GM12878 (cell line): ENCODE results near the gene CSF1.

Source experiments
- BRCA1 ChIP-seq: IDR thresholded peaks from 2 replicates; pipeline ENCODE4 v1.6.1; 2011; ENCODE audit warnings: low read depth, low read length, improper control_type of control experiment
- POLR2A ChIP-seq: IDR thresholded peaks from 2 replicates; pipeline ENCODE4 v1.6.1; 2011; ENCODE audit warnings: low read depth, mild to moderate bottlenecking, low read length
- POLR2AphosphoS5 ChIP-seq: IDR thresholded peaks from 2 replicates; pipeline ENCODE4 v1.6.1; 2011; ENCODE audit warnings: mild to moderate bottlenecking, low read length, inconsistent platforms
- SP1 ChIP-seq: IDR thresholded peaks from one replicate; pipeline ENCODE4 v1.6.1; 2011; ENCODE audit warnings: low read depth, low read length
- TF ChIP-seq, protein P1 (sequence below): IDR thresholded peaks from 2 replicates; pipeline ENCODE4 v1.6.1; 2011; ENCODE audit warnings: borderline replicate concordance, low read depth, mild to moderate bottlenecking, moderate library complexity, low read length; ENCODE audit not compliant: insufficient read depth, poor library complexity, severe bottlenecking
- TF ChIP-seq, protein P2 (sequence below): fragments of 450-650 bp; IDR thresholded peaks from 2 replicates; pipeline ENCODE4 v1.6.1; 2016; ENCODE audit warnings: mild to moderate bottlenecking

DNA sequence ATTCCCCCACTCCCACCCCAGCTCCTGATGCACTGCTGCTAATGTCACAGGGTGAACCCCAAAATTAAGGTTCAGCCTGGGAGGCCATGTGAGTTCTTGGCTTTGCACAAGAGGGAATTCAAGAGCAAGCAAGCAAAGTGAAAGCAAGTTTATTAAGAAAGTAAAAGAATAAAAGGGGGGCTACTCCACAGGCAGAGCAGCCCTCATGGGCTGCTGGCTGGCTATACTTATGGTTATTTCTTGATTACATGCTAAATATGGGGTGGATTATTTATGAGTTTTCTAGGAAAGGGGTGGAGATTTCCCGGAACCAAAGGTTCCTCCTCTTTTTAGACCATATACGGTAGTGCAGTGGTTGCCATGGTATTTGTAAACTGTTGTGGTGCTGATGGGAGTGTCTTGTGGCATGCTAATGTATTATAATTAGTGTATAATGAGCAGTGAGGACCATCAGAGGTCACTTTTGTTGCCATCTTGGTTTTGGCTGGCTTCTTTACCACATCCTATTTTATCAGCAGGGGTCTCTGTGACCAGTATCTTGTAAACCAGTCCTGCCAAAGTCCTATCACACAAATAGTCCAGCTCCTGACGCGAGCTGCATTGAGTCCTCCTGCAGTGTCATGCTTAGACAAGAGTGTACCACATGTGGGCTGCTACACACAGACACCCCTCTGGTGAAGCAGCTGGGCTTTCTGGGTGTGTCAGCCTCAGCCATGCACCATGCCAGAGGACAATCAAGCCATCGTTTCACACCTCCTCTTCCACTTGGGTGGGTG lies 46.4 kb upstream of the CSF1 start:
- TF ChIP-seq, protein P1, sequence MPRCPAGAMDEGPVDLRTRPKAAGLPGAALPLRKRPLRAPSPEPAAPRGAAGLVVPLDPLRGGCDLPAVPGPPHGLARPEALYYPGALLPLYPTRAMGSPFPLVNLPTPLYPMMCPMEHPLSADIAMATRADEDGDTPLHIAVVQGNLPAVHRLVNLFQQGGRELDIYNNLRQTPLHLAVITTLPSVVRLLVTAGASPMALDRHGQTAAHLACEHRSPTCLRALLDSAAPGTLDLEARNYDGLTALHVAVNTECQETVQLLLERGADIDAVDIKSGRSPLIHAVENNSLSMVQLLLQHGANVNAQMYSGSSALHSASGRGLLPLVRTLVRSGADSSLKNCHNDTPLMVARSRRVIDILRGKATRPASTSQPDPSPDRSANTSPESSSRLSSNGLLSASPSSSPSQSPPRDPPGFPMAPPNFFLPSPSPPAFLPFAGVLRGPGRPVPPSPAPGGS: no peak
- TF ChIP-seq POLR2A (no peak), BRCA1 (no peak), SP1 (no peak), POLR2AphosphoS5 (no peak)
- TF ChIP-seq, protein P2, sequence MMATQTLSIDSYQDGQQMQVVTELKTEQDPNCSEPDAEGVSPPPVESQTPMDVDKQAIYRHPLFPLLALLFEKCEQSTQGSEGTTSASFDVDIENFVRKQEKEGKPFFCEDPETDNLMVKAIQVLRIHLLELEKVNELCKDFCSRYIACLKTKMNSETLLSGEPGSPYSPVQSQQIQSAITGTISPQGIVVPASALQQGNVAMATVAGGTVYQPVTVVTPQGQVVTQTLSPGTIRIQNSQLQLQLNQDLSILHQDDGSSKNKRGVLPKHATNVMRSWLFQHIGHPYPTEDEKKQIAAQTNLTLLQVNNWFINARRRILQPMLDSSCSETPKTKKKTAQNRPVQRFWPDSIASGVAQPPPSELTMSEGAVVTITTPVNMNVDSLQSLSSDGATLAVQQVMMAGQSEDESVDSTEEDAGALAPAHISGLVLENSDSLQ: no peak
